ENCODE measurements around the gene LRRN2.

DNA sequence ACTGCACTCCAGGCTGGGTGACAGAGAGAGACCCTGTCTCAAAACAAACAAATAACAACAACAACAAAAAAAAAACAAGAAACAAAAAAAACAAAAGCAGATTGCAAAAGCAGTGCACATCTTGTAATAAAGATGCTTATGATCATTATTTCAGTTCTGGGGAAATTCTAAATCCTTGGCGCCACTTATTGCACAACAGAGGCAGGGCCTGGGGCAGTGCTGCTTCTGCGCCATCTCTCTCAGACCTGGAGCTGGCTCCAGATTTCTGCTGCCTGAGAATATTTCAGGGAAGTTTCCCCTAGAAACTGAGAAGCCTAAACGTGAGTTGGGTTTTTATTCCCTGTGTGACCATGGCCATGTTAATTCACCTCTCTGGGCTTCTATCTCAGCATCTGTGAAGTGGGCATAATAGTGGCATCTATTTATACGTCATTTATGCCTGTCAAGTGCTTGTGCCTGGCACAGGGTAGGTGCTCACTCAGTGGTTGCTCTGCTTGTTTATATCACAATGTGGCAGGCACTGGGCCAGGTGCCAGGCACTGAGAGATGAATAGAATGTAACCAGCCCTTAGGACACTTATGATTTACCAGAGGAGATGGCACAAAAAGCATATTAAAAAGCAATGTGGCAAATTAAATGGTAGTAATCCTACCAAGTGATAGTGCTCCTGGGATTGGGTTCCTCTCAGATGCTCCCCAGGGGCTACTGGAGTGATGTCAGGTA, 101.5 kb downstream of the LRRN2 start:
- TF ChIP-seq MAX (IDR thresholded peaks at IDR 0.05) (no peak), YY1 (IDR thresholded peaks at IDR 0.05; ENCODE audit: low read depth) (no peak), TEAD4 (IDR thresholded peaks at IDR 0.05) (no peak), NFIC (IDR thresholded peaks at IDR 0.05) (no peak), REST (IDR thresholded peaks at IDR 0.05; ENCODE audit: low read depth) (no peak), TAF1 (IDR thresholded peaks at IDR 0.05; ENCODE audit: low read depth) (no peak), EP300 (IDR thresholded peaks at IDR 0.05; ENCODE audit: borderline replicate concordance) (no peak), CEBPB (IDR thresholded peaks at IDR 0.05) (no peak)

Measured in Ishikawa (cell line).